NOMO-1 (cell line): ENCODE measurements around the gene S100A7.
A peak's percentile ranks its signal among the peaks of the same experiment; 100 is the strongest.

Experiments used
- DNase-seq, 2 experiments: peaks; one replicate each; lab custom pipeline; 2025; ENCODE audit not compliant: unreplicated experiment in 2 of 2; lab: John Stamatoyannopoulos, UW

Gene S100A7

DNA sequence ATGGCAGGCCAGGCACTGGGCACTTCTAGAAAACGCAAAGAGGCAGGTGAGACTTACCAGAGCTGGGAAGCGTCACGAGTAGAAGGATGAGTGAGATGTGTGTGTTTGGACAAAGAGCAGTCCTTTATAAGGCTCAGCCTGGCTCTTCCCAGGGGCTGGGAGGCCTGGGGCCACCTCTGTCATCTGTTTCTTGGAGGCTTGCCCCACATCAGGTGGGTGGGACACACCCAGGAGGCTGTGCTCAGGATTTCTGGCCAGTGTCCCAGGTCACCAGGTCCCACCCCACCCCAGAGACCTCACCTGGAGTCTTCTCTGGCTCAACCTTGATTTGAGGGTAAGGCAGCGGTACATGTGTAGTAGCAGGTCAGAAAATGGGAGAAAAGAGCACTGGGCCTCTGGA, at the start of gene S100A7:
Gene S100A7, minus strand, starts transcription at position 101 of the 400 bp plus-strand sequence. CDS start 1,638 bp downstream, outside the sequence.
- no peak for DNase-seq

- DNase-seq, result peak; percentile 63 to 68
Observed at GRCh38 chr1:153509729-153510354, 49.4 kb upstream of the S100A7 start.

DNA sequence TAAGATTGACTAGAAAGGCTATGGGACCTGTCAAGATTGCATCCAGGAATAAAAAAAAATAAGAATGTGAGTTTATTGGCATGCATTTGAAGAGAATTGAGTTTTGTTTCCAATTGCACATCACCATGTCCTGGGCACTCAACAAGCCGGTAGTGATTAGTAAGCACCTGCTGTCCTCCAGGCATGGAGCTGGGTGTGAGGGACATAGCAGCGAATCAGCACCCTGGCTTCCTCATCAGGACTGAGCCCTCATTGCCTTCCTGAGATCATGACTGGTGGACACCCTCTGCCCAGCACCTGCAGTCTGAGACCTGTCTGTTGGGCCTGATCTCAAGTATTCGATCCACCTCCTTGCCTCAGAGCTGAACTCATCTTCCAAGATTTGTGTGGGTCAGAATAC, 48.6 kb upstream of the S100A7 start:
- DNase-seq, result no peak

DNA sequence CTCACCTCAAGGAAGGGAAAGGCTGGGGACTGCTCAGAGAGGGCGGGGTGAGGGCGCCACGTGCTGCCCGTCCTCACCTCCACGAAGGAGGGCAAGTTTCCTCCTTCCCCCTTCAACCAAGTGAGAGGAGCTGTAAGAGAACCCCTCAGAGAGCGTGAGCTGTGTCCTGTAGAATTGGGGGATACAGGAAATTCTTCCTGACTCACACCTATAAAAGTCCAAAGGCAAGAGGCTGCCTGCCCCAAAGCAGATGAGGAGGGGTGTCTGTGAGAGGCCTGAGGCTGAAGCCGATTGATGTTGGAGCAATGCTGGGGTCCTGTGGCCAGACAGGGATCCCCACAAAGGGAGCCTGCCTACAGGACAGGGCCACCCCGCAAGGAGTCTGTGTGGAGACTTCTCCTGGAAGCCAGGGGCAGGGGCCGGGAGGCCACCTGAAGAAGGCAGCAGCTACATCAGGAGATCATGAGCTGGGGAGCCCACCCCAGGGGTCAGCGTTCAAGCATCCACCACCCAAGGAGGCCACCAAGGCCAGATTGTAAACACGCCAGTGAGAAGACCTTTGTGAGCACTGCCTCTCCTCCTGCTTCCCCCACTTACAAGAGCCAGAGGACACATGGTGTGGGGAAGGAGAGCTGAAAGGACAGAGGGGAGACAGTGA, 47.6 kb upstream of the S100A7 start:
- no peak for DNase-seq

- no peak for DNase-seq
Observed at GRCh38 chr1:153506831-153507413, 46.5 kb upstream of the S100A7 start.

DNA sequence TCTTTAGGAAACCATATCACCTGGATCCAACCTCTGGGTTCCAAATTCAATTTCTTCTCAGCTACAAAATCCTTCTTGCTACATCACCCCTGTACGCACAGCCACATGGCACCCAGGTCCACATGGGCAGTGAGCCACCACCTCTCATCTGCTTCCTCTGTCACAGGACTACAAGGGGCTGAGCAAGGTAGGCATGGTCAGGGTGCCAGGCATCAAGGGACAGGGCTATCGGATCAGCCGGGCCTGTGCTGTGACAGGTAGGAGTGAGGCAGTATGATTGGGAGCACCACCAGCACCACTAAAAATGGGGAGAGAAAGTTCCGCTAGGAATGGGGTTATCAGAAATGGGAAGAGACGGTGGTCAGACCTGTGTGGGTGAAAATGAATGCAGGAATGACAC, 45.9 kb upstream of the S100A7 start:
- no peak for DNase-seq

- no peak for DNase-seq
Observed at GRCh38 chr1:153505576-153505975, 45.1 kb upstream of the S100A7 start.

GRCh38 chr1:153503766-153504165, 43.3 kb upstream of the S100A7 start:
- DNase-seq, result no peak

DNA sequence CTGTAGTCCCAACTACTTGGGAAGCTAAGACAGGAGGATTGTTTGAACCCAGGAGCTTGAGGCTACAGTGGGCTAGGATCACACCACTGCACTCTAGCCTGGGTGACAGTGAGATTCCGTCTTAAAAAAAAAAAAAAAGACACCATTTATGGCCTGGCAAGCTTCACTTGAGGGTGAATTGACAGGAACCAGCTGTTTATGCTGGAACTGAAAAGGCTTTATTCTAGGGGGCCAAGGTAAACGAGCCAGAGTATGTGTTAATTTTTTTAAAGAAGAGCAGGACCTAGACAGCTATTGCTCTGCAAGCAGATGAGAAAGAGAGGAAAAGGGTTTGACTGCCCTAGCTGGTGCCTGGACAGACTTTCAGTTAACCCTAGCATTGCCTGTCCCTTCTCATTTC, 38.3 kb upstream of the S100A7 start:
- DNase-seq, result no peak

- DNase-seq, result no peak
Observed at GRCh38 chr1:153495536-153495935, 35.1 kb upstream of the S100A7 start.

DNA sequence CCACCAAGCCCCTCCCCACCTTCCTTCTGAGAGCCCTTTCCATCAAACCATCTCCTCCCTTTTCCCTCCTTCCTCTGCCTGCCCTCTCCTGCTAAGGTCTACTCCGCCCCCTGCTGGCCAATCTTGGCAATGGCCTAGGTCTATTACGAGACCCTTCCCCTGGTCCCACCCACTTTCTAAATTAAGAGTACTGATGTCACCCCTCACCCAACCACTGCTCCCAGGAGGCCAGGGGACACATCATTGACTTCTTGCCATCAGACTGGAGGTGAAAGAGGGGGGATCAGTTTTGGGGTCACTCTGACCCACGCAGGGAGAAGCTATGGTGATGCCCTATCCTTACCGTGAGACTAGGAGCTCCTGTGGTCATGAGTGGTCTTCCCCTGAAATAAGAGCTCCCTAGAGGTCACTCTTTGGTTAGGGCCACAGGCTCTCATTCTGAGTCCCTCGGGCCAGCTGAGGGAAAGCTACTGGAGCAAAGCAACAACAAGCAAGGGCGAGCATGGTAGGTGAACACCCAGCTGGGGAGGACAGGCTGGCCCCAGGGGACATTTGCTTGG, 34.6 kb upstream of the S100A7 start:
- DNase-seq, result peak; percentile 11 to 48

- DNase-seq, result no peak
Observed at GRCh38 chr1:153493343-153493960, 33.0 kb upstream of the S100A7 start.

GRCh38 chr1:153490272-153491051, 30.0 kb upstream of the S100A7 start:
- DNase-seq, result peak; percentile 41 to 73

DNA sequence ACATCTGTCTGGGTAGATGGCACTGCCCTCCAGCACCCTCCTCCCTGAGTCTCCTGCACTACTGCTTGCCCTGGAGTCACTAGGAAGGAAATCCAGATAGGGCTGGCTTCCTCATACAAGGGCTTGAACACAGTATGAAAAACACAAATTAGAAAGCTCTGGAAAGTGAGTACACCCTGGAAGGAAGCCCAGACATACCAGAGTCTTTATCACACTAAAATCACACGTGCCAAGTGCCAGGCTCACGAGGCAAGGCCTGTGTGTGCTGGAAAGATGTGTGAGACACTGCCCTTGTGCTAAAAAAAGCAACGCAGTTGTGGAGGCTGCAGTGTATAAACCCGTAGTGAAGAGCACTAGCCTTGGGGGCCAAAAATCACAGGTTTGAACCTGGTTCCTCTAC, 28.3 kb upstream of the S100A7 start:
- no peak for DNase-seq

DNA sequence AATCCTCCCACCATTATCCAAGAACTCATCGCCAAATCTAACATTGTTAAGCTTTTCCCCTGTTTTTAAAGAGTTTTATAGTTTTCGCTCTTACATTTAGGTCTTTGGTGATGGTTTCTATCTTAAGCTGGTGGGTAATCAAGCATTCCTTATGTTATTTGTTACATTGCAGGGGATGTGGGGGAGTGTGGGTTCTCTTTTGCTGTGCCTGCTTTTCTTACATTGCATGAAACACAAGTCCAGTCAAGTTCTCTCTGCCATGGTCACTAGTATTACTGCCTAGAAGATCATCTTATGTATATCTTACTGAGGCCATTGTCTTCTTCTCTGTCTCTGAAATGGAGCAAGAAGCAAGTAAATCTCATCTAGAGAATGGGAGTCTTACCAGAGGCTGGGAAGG, 27.3 kb upstream of the S100A7 start:
- no peak for DNase-seq

- no peak for DNase-seq
Observed at GRCh38 chr1:153485863-153486262, 25.4 kb upstream of the S100A7 start.

- DNase-seq, result no peak
Observed at GRCh38 chr1:153483776-153484175, 23.3 kb upstream of the S100A7 start.

- no peak for DNase-seq
Observed at GRCh38 chr1:153481124-153481523, 20.7 kb upstream of the S100A7 start.

DNA sequence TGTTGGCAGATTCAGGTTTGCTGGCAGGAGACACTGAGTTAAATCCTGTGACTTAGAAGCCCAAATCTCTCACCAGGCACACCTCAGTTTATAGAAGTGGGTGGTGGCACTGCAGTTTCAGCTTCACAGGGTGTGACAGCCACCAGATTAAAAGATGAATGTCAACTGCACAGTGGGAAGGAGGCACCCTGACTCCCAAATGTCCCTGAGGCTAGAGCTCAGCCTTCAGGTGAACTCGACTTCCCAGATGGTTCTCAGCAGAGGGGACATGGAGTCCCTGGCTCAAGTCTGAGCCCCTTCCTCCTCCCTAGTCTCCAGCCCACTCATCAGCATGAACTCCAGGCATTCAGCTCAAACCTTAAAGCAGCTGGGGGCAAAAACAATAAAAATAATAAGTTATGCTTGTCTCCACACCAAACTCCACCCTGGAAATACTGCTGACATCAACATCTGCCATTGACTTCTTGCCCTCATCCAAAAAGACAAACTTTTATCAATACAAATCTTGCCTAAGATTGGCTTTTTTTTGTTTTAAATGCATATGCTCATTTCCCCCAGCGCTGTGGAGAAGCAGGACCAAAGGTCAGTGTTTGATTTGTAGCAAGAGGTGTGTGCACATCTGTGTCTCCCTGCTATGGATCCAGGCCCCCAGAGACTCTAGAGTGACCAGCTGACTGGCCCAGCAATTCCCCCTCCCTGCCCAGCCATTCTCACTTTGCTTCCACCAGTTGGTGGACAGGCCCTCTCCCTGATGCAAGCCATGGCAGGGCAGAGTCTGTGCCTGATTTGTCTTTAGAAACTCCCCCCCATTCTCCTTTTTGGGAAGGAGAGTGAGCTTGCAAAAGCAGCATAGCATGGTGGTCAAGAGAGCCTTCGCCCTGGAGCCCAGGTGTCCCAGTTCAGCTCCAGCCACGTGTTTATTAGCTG, 18.5 kb upstream of the S100A7 start:
- DNase-seq, result no peak
